Raji (cell line): Measurements from ENCODE around the gene PARPBP.

Experiments
- POLR2A ChIP-seq: IDR thresholded peaks from 2 replicates; pipeline ENCODE4 v1.6.1; 2011; ENCODE audit warnings: low read depth, low read length, control low read depth; ENCODE audit not compliant: insufficient read depth

The PARPBP gene, protein sequence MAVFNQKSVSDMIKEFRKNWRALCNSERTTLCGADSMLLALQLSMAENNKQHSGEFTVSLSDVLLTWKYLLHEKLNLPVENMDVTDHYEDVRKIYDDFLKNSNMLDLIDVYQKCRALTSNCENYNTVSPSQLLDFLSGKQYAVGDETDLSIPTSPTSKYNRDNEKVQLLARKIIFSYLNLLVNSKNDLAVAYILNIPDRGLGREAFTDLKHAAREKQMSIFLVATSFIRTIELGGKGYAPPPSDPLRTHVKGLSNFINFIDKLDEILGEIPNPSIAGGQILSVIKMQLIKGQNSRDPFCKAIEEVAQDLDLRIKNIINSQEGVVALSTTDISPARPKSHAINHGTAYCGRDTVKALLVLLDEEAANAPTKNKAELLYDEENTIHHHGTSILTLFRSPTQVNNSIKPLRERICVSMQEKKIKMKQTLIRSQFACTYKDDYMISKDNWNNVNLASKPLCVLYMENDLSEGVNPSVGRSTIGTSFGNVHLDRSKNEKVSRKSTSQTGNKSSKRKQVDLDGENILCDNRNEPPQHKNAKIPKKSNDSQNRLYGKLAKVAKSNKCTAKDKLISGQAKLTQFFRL

DNA sequence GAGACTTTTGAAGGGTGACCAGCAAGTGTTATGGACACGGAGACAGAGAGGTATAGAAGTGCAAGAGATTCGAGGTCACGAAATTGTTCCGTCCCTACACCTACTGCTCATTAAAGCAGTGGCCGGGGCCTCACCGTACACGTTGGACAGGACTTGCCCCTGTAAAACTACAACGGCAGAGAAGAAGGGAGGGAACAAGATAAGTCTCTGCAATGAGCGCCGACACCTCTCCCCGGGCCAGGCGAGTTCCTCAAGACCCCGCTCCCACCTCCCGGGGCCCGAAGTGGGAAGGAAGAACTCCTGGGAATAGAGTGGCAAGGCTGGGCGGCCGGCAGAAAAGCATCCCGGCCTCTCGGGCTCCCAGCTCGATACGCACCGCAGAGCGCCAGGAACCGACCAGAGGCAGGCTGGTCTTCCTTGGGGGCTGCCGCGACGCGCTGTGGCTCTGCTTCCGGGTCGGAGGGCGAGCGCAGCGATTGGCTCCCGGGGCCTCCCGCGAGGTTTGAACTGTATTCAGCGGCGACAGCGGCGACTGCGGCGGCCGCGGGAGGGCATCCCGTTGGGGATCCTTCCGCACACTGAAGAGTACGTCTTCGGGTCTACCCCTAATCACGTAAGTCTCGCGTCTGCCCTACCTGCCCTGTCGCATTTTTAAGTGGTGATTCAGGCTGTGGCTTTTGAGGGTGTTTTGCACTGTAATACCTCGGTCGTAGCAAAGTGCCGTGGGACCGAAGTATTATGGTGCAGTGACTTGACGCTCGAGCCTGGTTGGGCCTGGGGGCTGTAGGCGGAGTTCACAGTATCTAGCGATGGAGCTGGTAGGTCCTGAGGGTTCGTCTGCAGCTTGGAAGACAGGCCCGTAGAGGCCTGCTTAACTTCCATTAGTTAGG is at the start of gene PARPBP, which contains the start of gene NUP37:
PARPBP (plus strand) TSS at position 510 of the 890 bp plus-strand sequence. CDS start 3,706 bp downstream, outside the sequence.
NUP37 (minus strand) TSS at position 441 of the 890 bp plus-strand sequence. CDS start 1,596 bp downstream, outside the sequence.
- peak; percentile 82 for TF ChIP-seq POLR2A

DNA sequence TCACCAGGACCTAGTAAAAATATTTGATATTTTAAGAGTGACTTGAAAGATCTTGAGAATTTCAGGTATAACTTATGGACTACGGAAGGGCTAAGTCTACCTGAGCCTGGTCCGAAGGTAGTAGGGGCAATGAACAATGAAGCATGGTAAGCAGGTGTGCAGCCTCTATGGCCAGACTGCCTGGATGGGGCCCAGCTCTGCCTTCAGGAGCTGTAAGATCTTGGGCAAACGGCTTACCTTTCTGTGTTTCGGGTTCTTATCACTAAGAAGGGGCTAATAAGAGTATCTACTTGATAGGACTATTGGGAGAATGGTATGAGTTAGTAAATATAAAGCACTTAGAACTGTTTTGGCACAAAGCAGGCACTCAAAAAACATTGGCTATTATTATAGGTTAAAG is 39.1 kb upstream of the PARPBP start:
- TF ChIP-seq POLR2A, result no peak

DNA sequence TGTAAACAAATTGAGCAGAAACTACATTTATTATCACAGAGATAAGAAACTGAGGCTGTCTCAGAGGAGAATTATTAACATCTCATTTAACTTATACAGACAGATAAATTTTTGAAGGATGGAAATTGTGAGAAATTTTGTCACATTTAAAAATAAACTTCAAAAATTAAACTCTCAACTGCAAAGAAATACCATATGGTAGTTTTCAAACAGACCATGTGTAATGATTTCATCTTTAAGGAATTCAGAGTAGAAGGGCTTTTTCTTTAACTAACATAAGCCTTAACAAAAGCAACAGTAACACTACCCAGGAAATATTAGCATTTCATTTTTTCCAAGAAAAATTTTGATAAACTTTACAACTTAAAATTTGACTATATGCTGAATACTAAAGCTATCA is 26.7 kb upstream of the PARPBP start:
- no peak for TF ChIP-seq POLR2A

DNA sequence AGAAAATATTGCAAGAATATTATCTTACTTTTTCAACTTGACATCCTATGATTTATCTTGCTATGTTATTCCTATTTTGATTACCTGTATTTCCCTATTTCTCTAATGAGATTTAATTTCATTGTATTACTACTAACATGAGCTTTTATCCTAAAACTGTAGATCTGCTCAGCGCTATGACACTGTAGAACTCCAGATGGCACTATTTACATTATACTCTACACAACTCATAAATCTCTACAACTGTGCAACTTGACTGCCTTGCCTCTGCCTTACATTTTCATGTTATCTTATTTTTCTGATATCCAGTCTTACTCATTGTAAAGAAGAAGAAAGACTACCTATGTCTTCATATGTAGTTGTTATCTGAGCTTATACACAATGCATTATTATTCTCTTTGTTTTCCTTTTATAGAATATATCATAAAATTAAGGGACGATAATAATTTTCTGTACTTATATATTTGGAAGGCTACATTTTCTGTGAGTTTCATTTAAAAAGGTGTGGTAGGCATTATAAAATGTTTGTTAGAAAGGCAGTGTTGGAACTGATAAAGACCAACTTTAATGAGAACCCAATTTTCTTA is 24.2 kb upstream of the PARPBP start:
- no peak for TF ChIP-seq POLR2A

DNA sequence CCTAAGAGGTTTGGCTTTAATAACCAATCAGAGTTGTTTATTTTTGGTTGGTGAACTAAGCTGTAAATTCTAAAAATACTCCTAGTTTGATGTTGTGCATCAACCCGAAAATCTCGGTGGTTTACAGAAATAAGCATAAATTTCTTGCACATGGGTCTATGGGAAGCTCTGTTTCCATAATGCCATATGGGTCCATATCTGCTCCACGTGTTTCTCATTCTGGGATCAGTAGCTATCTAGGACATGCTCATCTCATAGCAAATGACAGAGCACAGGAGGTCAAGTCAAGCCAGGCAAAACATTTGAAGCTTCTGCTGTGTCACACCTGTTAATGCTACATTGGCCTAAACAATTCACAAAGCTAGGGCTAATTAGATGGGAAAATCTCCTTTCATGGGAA is 23.1 kb upstream of the PARPBP start:
- no peak for TF ChIP-seq POLR2A

DNA sequence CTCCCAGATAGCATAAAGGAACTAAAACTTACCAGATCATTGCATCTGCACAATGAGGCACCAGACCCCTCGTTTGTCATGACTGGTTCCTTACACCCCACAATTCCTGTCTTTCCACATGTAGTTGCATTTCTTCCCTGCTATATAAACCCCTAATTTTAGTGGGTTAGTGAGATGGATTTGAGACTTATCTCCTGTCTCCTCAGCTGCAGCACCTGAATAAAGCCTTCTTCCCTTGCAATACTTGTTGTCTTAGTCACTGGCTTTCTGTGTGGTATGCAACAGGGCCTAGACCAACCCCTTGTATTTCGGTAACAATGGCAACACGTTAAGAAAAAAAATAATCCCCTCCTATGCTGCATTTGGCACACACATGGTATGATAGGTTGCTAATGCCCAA is 13.1 kb upstream of the PARPBP start:
- no peak for TF ChIP-seq POLR2A

DNA sequence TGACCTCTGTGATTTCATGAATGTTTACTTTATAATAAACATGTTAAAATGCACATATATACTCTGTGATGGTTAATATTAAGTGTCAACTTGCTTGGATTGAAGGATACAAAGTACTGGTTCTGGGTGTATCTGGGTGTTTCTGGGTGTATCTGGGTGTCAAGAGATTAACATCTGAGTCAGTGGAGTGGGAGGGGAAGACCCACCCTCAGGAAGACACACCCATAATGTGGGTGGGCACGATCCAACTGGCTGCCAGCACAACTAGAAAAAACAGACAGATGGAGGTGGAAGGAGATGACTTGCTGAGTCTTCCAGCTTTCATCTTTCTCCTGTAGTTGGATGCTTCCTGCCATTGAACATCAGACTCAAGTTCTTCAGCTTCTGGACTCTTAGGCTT is 12.0 kb upstream of the PARPBP start:
- TF ChIP-seq POLR2A, result no peak

DNA sequence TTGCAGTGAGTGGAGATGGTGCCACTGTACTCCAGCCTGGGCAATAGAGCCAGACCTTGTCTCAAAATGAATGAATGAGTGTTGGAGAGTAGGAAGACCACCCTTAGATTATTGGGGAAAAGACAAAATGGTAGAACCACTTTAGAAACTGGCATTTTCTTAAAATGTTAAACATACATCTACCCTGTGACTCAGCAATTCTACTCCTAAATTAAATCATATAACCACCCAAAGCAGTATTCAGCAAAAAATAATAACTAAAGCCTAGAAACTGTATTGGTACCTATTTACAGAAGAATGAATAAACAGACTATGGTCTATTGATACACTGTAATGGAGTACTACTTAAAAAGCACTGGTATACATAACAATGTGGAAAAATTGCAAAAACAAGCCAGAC is 9.2 kb upstream of the PARPBP start:
- TF ChIP-seq POLR2A, result no peak

DNA sequence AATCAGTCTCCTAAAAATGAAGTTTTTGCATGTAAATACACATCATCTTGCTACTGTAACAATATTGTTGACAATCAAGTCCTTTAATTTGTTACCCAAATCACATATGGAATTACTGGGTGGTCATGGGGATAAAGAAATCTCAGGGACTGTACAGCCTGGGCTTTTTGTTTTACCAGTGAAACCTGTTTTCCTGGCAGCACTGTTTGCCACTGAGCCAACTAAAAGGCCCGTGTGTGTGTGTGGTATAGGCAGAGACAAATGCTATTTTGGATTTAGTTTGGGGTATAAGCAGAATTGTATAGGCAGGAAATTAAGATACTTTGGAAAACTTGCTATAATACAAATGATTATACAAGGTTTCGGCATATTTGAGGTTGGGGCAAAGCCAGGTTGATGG is 5.8 kb upstream of the PARPBP start:
- no peak for TF ChIP-seq POLR2A

DNA sequence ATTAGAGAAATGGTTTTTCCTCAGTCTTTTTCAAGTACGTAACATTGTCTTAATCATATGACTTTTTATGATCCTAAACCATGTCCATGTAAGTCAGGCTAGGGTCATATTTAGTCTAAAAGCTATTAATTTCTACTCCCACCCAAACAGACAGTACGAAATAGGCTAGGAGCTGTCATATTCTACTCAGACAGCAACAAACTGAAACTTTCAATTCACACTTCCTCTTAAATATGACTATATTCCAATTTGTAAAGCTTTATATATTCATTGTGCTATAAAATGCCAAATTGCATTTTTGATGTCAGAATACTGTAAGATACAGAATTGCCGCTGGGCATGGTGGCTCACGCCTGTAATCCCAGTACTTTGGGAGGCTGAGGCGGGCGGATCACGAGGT is 3.6 kb upstream of the PARPBP start:
- TF ChIP-seq POLR2A, result no peak

DNA sequence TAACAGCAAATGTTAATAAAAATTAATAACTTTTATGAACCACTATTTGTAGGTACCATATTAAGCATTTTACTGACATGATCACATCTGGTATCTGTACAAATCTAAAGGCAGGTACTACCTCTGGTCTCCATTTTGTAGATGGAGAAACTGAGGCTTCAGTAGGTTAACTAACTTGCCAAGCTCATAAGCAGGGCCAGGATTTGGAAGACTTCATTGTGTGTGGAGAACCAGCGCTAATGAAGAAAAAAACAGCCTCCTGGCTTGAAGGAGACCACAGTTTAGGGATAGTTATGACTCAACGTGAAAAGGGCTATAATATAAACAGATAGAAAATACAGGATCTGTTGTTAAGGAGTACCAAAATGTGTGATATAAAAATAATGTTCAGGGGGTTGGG is 1.1 kb upstream of the PARPBP start:
- TF ChIP-seq POLR2A, result no peak

DNA sequence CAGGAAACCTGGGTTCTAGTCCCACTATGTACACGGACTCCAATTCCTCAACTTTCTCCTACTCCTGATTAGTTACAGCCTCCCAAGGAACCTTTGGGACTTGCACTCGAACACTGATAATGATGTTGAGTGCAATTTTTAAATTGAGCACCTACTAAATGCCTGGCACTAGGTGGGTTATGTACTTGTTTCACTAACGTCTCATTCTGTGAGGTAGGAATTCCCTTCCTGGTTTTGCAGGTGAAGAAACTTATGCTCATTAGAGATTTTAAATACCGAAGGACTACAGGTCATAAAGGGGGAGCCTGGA is 536 bp downstream of the PARPBP start:
- no peak for TF ChIP-seq POLR2A

DNA sequence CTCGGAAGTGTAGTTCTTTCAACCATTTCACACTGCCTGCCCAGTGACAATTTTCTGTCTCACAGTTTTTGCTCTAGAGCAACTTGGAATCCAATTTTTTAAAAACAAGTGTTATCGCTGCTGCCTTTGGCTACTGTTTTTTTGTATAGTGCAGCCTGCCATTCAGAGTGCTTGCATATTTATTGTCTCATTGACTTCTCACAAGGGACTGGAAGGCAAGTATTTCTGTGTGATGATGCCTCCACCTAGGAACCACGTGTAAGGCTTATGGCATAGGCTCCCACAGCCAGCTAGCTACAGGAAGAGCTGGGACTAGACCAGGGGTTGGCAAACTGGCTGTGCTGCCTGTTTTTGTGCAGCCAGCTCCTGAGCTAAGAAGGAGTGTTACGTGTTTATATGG is 903 bp downstream of the PARPBP start:
- TF ChIP-seq POLR2A, result no peak

DNA sequence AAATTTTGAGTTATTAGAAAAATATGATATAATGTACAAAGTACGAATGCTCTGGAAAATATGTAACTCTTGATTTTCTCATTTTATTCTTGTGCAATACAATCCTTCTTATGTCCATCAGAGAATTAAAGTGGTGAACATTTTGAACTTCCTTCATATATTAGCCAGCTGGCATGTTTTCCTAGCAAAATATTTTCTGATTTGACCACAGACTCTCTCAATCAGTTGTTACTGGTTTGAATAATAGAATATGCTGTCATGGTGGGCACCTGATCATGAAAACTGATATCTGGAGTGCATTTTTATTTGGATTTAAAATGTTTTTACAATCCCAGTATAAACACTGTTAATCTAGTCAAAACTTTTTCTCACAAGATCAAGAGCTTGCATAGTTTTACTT is 24.2 kb downstream of the PARPBP start:
- no peak for TF ChIP-seq POLR2A

DNA sequence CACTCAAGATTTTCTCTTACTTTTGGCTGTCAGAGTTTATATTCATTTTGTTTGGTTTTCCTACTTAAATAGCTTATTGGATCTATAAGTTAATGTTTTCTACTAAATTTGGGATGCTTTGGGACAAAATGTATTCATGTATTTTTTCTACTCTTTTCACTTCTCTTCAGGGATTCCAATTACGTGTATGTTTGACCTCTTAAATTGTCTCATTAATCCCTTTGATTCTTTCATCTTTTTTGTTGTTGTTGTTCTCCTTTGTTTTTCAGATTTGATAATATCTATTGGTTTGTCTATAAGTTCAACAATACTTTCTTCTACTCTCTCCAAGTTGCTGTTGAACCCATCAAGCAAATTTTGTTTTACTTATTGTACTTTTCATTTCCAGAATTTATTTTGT is 43.4 kb downstream of the PARPBP start:
- TF ChIP-seq POLR2A, result no peak

DNA sequence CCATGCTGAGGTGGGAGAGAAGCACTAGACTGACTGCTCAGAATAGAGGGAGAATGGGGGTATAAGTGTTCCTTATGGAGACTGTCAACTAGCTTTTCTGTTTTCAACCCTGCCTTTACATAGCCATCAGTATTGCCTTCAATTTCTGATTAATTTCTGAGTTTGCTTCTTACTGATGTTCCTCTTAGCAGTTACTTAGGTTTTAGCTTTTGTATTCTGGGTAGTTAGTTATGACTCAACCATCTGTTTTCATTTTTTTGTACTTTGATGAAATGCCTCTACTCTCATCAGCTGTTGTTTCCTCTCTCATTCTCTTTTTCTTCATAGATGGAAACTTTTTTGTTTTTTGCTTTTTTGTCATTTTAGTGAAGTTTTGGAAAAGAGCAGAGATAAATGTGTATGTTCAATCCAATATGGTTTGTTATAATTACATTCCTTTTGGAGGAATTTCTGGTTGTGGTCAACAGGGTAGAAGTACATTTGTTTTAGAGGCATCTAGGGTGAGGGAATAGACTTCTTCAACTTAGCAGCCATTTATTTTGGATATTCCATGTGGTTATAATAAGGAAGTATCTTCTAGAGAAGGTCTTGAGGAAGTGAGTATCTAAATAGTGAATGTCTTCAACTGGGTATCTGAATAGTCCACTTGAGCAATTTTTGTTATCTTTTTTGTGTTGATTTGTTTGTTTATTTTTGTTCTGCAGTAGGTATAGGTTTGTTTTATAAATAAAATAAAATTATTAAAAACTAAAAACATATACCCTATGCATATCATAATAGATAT is 48.0 kb downstream of the PARPBP start:
- TF ChIP-seq POLR2A, result no peak
